T-helper 2 cell (primary cell): ENCODE measurements around the gene GADD45A.
A peak's percentile ranks its signal among the peaks of the same experiment; 100 is the strongest.

Source experiments
- DNase-seq, 5 experiments: peaks; one replicate each; pipeline versions ENCODE4 v3.0.0 to v3.0.0-alpha.2; 2012 to 2022

Gene GADD45A

DNA sequence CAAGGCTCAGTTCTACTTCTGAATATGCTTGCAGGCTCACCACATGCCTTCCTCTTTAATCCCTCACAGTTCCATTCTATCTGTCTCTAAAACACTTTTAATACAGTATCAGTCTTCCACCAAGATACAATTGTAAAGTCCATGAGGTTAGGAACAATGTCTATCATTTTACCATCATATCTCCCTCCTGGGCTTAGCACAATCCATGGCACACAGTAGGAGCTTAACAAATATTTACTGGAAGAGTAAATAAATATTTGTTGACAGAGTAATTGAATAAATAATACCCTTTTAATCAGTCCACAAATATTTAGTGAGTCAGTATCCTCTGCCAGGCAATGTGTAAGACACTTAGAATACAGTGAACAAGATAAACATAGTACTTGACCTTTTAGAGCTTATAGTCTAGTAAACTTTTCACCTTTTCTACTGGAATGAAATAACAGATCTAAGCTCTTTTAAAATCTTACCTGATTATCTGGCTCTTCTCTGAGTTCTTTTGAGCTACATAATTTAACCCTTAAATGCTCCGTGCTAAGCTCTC is 12.7 kb upstream of the GADD45A start:
- DNase-seq, result no peak

DNA sequence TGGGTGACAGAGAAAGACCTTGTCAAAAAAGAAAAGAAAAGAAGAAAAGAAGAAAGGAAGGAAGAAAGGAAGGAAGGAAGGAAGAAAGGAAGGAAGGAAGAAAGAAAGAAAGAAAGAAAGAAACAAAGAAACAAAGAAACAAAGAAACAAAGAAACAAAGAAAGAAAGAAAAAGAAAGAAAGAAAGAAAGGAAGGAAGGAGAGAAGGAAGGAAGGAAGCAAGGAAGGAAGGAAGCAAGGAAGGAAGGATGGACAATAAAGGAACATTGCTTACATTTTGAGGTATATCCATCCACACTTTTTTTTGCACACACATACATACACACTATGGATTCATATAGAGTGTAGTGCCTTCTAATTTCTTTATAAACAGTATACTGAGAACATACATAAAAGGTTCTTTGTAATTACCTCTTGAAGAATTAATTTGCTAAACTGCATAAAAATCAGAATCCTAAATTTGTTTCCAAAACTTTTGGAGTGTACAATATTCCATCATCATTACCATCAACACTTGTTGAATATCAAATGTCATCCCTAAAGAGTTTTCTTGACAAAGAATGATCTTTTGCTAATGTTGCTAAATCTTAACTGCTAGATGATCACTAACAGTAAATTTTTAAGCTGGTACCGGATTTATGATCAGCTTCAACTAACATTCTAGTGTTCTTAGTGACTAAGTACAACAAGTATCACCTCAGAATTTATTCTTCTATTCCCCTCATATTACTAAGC is 11.4 kb upstream of the GADD45A start:
- DNase-seq, result no peak

DNA sequence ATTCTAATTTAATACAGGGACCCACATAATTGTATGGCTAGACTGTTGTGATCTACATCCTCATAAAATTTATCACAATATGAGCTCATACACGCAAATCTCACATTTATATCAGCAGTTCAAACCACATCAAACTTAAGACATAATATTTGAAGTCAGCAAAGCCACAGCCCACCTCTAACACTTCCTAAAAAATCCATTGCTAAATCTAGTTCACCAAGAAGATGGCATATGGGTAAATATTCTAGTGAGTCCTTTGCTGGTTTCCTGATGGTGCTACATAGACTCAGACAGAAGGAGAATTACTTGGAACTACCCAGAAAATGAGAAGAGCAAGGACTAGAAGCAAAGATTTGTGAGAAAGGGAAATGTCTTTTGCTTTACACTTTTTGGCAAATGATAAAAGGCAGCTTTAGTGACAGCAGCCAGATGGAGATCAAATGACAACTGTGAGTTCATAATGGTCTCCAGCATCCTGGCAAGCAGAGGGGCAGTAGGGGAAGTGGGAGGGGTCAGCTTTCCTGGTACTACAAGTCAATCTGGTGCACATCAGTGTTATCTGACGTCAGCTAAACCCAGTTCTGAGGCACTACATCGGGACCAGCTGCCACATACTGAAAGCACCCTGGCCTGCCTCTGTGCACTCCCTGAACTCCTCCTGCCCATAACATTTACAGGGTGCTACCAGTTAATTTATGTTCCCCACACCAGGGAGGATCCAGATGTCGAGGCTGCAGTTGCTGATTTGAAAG is 10.6 kb upstream of the GADD45A start:
- peak in 3 of 5 experiments; percentile 18 to 89 (median 42) for DNase-seq

DNA sequence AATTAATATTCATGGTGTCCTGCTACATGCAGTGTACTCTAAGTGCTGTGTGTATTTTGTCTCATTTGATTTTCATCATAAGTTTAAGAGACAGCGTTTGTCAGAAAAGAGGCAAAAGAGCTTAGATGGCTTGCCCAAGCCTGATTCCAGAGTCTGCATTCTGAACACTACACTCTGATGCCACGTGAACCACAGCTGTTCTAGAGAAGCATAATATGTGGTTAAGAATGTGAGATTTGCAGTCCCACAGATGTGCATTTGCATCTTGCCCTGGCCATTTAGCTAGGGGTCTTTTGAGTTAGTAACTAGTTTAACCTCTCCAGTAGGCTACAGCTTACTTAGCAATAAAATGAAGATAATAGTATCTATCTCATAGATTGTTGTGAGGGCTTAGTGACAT is 9.2 kb upstream of the GADD45A start:
- peak in 1 of 5 experiments; percentile 81 for DNase-seq

- DNase-seq, result no peak
These were observed 8.7 kb upstream of the GADD45A start for GRCh38 chr1:67676287-67676686.

DNA sequence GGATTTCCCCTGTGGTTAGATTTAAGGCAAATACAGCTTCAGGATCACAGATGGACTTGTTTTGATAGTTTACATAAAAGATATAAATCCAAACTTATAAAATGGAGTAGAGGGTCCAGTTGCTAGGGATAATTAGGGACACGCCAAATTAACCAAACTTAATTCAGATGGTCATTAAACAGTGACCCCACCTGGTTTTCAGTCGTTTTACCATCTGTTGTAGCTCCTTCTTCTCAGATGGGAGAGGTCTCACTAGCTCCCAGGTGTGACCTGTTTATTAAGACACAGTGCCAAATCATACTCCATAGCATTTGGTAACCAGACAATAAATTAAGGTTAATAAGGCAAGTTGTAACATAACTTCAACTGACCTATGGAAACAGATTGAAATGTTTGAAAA is 8.1 kb upstream of the GADD45A start:
- no peak for DNase-seq

- DNase-seq, result no peak
These were observed 7.6 kb upstream of the GADD45A start for GRCh38 chr1:67677408-67677807.

DNA sequence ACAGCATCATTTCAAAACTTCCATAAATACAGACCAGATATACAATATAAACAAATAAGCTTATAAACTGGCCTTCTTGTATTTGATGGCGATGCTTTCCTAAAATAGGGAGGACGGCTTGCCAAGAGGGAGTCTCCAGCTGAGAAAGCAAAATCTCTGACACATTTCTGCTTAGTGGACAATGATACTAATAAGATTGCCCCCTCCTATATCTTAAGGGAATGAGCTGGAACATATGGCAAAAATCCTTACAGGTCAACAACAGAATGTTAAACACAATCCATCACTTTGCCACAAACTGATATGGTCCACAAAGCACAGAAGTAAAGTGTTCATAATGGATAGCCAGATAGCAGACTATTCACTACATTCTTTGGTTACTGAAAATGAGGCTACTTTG is 7.1 kb upstream of the GADD45A start:
- DNase-seq, result no peak

DNA sequence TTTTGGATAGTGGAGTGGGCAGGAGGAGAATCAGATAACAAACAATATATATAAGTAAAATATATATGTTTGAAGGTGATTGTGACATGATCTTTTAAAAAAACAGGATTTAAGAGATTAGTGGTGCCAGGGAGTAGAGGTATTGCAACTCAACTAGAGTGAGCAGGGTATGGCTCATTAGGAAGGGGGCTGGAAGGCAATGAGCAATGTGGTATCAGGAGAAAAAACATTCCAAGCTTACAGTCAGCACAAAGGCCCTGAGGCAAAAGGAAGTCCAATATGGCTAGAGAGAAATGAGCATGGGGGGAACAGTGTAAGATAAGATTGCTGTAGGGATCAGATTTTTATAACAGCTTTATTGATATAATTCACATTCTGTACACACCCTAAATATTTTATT is 5.3 kb upstream of the GADD45A start:
- no peak for DNase-seq

DNA sequence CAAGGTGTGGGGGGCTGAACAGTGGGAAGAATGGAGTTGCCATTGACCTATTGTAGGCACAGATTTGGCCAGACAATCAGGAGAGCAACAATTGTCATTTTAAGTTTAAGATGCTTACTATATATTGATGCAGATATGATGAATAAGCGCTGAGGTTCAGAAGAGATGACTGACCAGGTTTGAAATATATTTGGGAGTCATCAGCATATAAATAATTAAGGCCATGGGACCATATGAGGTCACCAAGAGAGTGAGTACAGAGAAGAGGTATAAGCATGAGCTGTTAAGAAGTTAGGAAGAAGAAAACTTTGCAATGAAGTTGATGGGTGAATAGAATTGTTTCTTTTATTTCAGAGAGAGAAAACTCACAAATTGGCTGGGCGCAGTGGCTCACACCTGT is 4.5 kb upstream of the GADD45A start:
- DNase-seq, result no peak

GRCh38 chr1:67682659-67683197 is 2.3 kb upstream of the GADD45A start:
- DNase-seq, result no peak

DNA sequence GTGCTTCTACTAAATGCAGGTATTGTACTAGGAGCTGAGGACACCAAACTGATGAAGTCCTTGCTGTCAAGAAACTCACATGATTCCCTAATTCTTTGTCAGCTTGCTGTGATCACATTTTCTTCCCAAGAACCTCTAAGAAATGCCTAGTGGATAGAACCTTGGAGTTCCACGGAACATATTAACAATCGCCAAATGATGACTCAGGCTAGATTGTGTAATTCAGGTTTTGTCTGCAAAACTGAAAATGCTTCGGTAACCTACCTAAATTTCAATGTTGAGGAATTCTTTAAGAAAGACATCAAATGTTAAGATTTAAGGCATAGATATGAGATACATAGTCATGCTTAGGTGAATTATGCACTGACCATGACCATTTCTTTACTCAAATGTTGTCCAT is 1.7 kb upstream of the GADD45A start:
- DNase-seq, result no peak

DNA sequence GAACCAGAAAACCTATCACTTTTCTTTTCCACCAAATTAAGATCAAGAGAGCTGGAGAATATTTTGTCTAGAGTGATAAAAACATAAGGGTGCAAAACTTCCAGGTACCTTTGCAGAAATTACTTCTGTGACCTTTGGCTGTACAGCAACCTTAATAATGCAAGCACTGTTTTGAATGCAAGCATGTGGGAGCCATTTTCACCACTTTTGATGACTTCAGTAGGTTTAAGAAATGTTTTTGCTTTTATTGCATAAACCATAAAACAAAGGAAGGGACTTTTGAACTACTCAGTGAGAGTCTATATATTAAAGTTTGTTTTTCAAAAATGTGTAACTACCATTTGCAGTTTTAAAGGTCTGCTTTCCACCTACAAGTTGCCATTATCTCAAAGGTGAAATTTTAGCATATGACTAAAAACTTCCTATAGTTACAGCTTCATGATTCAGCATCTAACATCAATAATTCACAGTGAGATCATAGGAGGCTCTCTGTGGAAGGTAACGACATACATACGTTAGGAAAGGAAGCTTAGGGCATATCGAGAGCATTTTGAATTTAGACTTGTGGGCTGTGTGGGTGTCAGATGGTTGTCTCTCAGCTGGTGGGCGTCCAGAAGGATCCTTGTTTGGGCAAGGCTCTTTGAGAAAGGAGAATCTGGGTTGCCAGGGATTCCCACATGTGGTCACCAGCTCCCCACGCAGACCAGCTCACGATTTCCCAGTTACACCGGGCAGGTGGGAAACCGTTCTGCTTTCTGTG is 1.1 kb upstream of the GADD45A start:
- peak in 3 of 5 experiments; percentile 3 to 31 (median 27) for DNase-seq

DNA sequence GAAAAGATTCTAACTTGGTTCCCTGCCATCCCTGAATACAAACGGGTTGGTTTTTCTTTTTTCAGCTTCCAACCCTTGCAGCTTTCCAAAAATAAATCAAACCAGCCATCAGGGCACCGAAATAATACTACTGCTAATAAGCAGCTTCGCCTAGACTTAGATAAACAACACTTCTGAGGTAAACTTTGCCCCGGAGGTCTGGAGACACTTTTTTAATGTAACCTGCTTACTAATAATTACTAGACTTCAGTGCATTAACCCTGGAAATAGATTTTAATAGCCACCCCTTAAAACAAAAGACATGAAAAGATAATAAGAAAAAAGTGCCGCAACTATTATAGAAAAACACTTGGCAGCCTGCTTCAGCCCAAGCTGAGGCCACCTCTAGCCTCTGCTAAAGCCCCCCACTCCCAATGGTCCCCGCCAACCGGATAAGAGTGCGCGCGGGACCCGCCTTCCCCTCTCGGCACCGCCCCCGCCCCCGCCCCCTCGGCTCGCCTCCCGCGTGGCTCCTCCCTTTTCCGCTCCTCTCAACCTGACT is 405 bp upstream of the GADD45A start:
- no peak for DNase-seq

DNA sequence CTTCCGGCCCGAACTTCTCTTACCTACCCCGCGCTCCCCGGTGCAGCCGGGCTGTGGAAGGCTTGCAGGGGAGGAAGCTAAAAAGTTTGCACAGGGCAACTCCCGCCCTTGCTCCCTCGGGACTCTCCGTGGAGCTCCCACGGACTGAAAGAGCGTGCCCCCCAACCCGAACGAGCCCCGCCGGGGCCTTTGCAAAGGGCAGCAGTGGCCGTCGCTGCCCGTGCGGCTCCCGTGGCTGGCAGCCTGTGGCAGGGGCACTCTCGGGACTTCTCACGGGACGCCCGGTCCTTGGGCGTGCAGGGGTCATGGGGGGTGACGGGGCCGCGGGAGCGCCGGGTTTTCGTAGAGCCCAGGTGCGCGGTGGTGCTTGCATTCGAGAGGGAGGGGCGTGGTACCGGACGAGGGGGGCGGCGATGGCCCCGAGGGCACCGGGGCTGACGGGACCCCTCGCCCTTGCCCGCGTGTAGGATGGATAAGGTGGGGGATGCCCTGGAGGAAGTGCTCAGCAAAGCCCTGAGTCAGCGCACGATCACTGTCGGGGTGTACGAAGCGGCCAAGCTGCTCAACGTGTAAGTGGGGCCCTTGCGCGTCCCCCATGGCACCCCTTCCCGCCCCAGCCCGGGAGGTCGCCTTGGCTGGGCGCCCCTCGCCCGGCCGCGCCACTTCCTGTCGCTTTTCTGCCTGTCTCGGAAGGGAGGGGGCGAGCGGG is 711 bp downstream of the GADD45A start:
- peak; percentile 23 to 81 (median 44) for DNase-seq

DNA sequence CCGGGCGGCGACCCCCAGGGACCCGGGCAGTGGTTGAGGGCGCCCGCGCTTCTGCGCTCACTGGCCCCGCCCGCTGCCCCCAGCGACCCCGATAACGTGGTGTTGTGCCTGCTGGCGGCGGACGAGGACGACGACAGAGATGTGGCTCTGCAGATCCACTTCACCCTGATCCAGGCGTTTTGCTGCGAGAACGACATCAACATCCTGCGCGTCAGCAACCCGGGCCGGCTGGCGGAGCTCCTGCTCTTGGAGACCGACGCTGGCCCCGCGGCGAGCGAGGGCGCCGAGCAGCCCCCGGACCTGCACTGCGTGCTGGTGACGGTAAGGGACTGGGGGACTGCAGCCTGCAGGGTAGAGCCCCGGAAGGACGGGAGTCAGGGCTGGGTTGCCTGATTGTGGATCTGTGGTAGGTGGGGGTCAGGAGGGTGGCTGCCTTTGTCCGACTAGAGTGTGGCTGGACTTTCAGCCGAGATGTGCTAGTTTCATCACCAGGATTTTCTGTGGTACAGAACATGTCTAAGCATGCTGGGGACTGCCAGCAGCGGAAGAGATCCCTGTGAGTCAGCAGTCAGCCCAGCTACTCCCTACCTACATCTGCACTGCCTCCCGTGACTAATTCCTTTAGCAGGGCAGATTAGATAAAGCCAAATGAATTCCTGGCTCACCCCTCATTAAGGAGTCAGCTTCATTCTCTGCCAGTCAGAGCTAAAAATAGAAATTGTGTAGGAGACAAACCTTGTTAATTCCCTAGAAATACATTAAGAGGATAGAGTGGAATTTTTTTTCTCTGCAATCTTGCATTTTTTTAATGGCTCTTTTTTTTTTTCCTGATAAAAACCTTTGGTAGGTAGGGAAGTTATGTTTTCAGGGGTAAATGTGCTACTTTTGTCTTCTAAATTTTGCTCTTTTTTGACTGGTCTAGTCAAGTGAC is 1.5 kb downstream of the GADD45A start:
- DNase-seq, result peak; percentile 16 to 83 (median 45)

GRCh38 chr1:67687198-67687545 is 2.2 kb downstream of the GADD45A start:
- no peak for DNase-seq

GRCh38 chr1:67687649-67688048 is 2.6 kb downstream of the GADD45A start:
- DNase-seq, result no peak

GRCh38 chr1:67688526-67689219 is 3.7 kb downstream of the GADD45A start:
- DNase-seq, result no peak
